HepG2 (cell line): ENCODE measurements around the gene IRX3. TPM values are rescaled to one million over a fixed set of nuclear protein-coding genes. Genes with fewer than 3 reads are reported as not detected.

Experiments used
- ATF7 ChIP-seq, 2 experiments: fragments of 450-650 bp in 1 of 2; sonication (generic) in 1 of 2; formaldehyde crosslinking in 1 of 2; IDR thresholded peaks; 2 replicates each; pipeline versions ENCODE4 v1.4.0 to v1.6.1; 2016 to 2020; ENCODE audit warnings: antibody characterized with exemption in 1 of 2, mild to moderate bottlenecking in 1 of 2, missing genetic modification reagents in 1 of 2
- BRCA1 ChIP-seq: sonication (generic); formaldehyde crosslinking; IDR thresholded peaks from 2 replicates; pipeline ENCODE4 v1.4.0; 2020; ENCODE audit warnings: missing genetic modification reagents
- CCDC6 ChIP-seq: sonication (generic); formaldehyde crosslinking; IDR thresholded peaks from 2 replicates; pipeline ENCODE4 v1.8.1; 2022; ENCODE audit warnings: mild to moderate bottlenecking, missing genetic modification reagents, moderate library complexity
- GTF3A ChIP-seq: sonication (generic); formaldehyde crosslinking; conservative IDR thresholded peaks from 2 replicates; pipeline ENCODE4 v1.4.0; 2020; ENCODE audit warnings: mild to moderate bottlenecking, missing genetic modification reagents
- KDM3A ChIP-seq: IDR thresholded peaks from 2 replicates; pipeline ENCODE4 v1.6.1; 2018; ENCODE audit warnings: low read depth, missing compliant biosample characterization
- KLF6 ChIP-seq: IDR thresholded peaks from 2 replicates; pipeline ENCODE4 v1.8.0; 2016; ENCODE audit warnings: missing biosample characterization, missing genetic modification reagents
- NAIF1 ChIP-seq: sonication (generic); formaldehyde crosslinking; IDR thresholded peaks from 2 replicates; pipeline ENCODE4 v1.5.0; 2020; ENCODE audit warnings: mild to moderate bottlenecking, missing genetic modification reagents, borderline replicate concordance
- RELA ChIP-seq: sonication (generic); formaldehyde crosslinking; IDR thresholded peaks from 2 replicates; pipeline ENCODE4 v1.4.0; 2020; ENCODE audit warnings: missing genetic modification reagents
- TGIF2 ChIP-seq: IDR thresholded peaks from 2 replicates; pipeline ENCODE4 v1.6.1; 2016; ENCODE audit warnings: control low read depth, missing compliant biosample characterization
- ZNF441 ChIP-seq: sonication (generic); formaldehyde crosslinking; IDR thresholded peaks from 2 replicates; pipeline ENCODE4 v1.7.0; 2021; ENCODE audit warnings: missing genetic modification reagents, borderline replicate concordance
- ZNF580 ChIP-seq: IDR thresholded peaks from 2 replicates; pipeline ENCODE4 v1.6.1; 2016; ENCODE audit warnings: low read depth, borderline replicate concordance
- ZNF660 ChIP-seq: sonication (generic); formaldehyde crosslinking; IDR thresholded peaks from 2 replicates; pipeline ENCODE4 v1.5.1; 2020; ENCODE audit warnings: mild to moderate bottlenecking, low read depth, missing genetic modification reagents, borderline replicate concordance
- ZNF761 ChIP-seq: sonication (generic); formaldehyde crosslinking; conservative IDR thresholded peaks from 2 replicates; pipeline ENCODE4 v1.4.0; 2020; ENCODE audit warnings: mild to moderate bottlenecking, missing genetic modification reagents
- ZSCAN21 ChIP-seq: sonication (generic); formaldehyde crosslinking; IDR thresholded peaks from 2 replicates; pipeline ENCODE4 v1.8.0; 2022; ENCODE audit warnings: mild to moderate bottlenecking, missing genetic modification reagents, moderate library complexity, borderline replicate concordance
- polyA plus RNA-seq, 8 experiments: library from polyadenylated mRNA; depleted of rRNA in 3 of 8; stranded (reverse) in 7 of 8; unstranded in 1 of 8; fragments of >200 nt; fragmentation: Illumina TruSeq in 4 of 8; extraction: Trizol in 4 of 8; gene quantifications; 2 replicates each; pipeline versions ENCODE4 v1.2.1 to v1.2.3, GENCODE V29; 2011 to 2016; ENCODE audit warnings: low read depth in 4 of 8, missing spikeins in 1 of 8, mixed read lengths in 1 of 8; ENCODE audit not compliant: insufficient read depth in 1 of 8
- total RNA-seq, 5 experiments: library from RNA; depleted of rRNA; stranded (reverse); fragments of >200 nt; fragmentation: Illumina TruSeq; extraction: Trizol; gene quantifications; 2 replicates each; pipeline ENCODE4 v1.2.3, GENCODE V29; 2016; ENCODE audit warnings: low read depth in 1 of 5
- TF ChIP-seq, protein P1 (sequence below): sonication (generic); formaldehyde crosslinking; IDR thresholded peaks from 2 replicates; pipeline ENCODE4 v1.8.0; 2022; ENCODE audit warnings: mild to moderate bottlenecking, missing genetic modification reagents
- TF ChIP-seq, protein P2 (sequence below): sonication (generic); formaldehyde crosslinking; IDR thresholded peaks from 2 replicates; pipeline ENCODE4 v1.4.0; 2020; ENCODE audit warnings: mild to moderate bottlenecking, low read depth, missing genetic modification reagents
- TF ChIP-seq, protein P3 (sequence below): sonication (generic); formaldehyde crosslinking; conservative IDR thresholded peaks from 2 replicates; pipeline ENCODE4 v1.4.0; 2020; ENCODE audit warnings: missing genetic modification reagents

IRX3 gene
- total and polyA plus RNA-seq, 2 of the 13 experiments (the other 11 are each of a cell fraction or from before 2014, with no cell fraction given) = 9.2 to 16.4 TPM

- TF ChIP-seq CCDC6 (CRISPR knock-in tag) (0 out of 2 replicates have a peak, but pooled peaks have one; percentile 42), ZNF441 (no peak), GTF3A (CRISPR knock-in tag) (peak; percentile 81; the same call in 1 of the 2 replicates), BRCA1 (CRISPR knock-in tag) (no peak), TGIF2 (CRISPR knock-in tag) (no peak), KDM3A (CRISPR knock-in tag) (peak; percentile 62; the same call in 1 of the 2 replicates), RELA (no peak), ZNF580 (CRISPR knock-in tag) (0 out of 2 replicates have a peak, but pooled peaks have one; percentile 21), ZNF761 (CRISPR knock-in tag) (no peak), NAIF1 (CRISPR knock-in tag) (no peak; the same call in 1 of the 2 replicates), ZNF660 (CRISPR knock-in tag) (0 out of 2 replicates have a peak, but pooled peaks have one; percentile 13), KLF6 (CRISPR knock-in tag) (peak; percentile 4; the same call in 1 of the 2 replicates), ZSCAN21 (0 out of 2 replicates have a peak, but pooled peaks have one; percentile 2), ATF7 (IDR thresholded peaks at IDR 0.05) (no peak), ATF7 (CRISPR knock-in tag; IDR thresholded peaks at IDR 0.05) (0 out of 2 replicates have a peak, but pooled peaks have one; percentile 64)
- TF ChIP-seq, protein P1, sequence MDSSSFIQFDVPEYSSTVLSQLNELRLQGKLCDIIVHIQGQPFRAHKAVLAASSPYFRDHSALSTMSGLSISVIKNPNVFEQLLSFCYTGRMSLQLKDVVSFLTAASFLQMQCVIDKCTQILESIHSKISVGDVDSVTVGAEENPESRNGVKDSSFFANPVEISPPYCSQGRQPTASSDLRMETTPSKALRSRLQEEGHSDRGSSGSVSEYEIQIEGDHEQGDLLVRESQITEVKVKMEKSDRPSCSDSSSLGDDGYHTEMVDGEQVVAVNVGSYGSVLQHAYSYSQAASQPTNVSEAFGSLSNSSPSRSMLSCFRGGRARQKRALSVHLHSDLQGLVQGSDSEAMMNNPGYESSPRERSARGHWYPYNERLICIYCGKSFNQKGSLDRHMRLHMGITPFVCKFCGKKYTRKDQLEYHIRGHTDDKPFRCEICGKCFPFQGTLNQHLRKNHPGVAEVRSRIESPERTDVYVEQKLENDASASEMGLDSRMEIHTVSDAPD = no peak
- TF ChIP-seq, protein P2, sequence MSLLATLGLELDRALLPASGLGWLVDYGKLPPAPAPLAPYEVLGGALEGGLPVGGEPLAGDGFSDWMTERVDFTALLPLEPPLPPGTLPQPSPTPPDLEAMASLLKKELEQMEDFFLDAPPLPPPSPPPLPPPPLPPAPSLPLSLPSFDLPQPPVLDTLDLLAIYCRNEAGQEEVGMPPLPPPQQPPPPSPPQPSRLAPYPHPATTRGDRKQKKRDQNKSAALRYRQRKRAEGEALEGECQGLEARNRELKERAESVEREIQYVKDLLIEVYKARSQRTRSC (CRISPR knock-in tag) = no peak
- TF ChIP-seq, protein P3, sequence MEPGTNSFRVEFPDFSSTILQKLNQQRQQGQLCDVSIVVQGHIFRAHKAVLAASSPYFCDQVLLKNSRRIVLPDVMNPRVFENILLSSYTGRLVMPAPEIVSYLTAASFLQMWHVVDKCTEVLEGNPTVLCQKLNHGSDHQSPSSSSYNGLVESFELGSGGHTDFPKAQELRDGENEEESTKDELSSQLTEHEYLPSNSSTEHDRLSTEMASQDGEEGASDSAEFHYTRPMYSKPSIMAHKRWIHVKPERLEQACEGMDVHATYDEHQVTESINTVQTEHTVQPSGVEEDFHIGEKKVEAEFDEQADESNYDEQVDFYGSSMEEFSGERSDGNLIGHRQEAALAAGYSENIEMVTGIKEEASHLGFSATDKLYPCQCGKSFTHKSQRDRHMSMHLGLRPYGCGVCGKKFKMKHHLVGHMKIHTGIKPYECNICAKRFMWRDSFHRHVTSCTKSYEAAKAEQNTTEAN (CRISPR knock-in tag) = peak; percentile 38; the same call in 1 of the 2 replicates
Observed at GRCh38 chr16:54285414-54286089, 1.0 kb downstream of the IRX3 start (continued).
